ENCODE data around the gene RUNX3.

- TF ChIP-seq, protein P1, sequence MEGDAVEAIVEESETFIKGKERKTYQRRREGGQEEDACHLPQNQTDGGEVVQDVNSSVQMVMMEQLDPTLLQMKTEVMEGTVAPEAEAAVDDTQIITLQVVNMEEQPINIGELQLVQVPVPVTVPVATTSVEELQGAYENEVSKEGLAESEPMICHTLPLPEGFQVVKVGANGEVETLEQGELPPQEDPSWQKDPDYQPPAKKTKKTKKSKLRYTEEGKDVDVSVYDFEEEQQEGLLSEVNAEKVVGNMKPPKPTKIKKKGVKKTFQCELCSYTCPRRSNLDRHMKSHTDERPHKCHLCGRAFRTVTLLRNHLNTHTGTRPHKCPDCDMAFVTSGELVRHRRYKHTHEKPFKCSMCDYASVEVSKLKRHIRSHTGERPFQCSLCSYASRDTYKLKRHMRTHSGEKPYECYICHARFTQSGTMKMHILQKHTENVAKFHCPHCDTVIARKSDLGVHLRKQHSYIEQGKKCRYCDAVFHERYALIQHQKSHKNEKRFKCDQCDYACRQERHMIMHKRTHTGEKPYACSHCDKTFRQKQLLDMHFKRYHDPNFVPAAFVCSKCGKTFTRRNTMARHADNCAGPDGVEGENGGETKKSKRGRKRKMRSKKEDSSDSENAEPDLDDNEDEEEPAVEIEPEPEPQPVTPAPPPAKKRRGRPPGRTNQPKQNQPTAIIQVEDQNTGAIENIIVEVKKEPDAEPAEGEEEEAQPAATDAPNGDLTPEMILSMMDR (optimal IDR thresholded peaks at IDR 0.05 in 1 of 3, IDR thresholded peaks at IDR 0.05 in 1 of 3, conservative IDR thresholded peaks at IDR 0.05 in 1 of 3; ENCODE audit: extremely low read depth in 1 of 3, insufficient read depth in 2 of 3, low read length in 3 of 3) = no peak
- TF ChIP-seq EZH2 (IDR thresholded peaks at IDR 0.05; ENCODE audit: low read length) = no peak
Observed at GRCh38 chr1:24954631-24955030, 24.6 kb upstream of the RUNX3 start.

Measured in keratinocyte (primary cell).